Activated T-helper 17 cell treated with anti-CD3 and anti-CD28 coated beads, Interleukin-2, amount 50 U/mL, for 72 hours (primary cell): Measurements from ENCODE around the gene FGGY. TPM values are rescaled to one million over a fixed set of nuclear protein-coding genes. Genes with fewer than 3 reads are reported as not detected.
A peak's percentile ranks its signal among the peaks of the same experiment; 100 is the strongest.
"Not testable (repeated sequence)": the region's sequence is repeated elsewhere in the genome, so short reads cannot be mapped to it uniquely, and the experiment has no call there.

Experiments used
- ATAC-seq: fragments of 150-1000 bp; cut with Tn5 transposase; replicated peaks from 2 replicates; pipeline ENCODE4 v1.10.0; 2021; ENCODE audit warnings: mild to moderate bottlenecking, moderate library complexity
- H3K27ac Mint-ChIP-seq: one replicate; pipeline ENCODE4 v1.8.0; 2022; ENCODE audit warnings: mixed read lengths
- H3K27me3 Mint-ChIP-seq: one replicate; pipeline ENCODE4 v1.8.0; 2022; ENCODE audit warnings: mixed read lengths
- H3K36me3 Mint-ChIP-seq: one replicate; pipeline ENCODE4 v1.8.0; 2022; ENCODE audit warnings: low read depth, mild to moderate bottlenecking, mixed read lengths
- H3K4me1 Mint-ChIP-seq: one replicate; pipeline ENCODE4 v1.8.0; 2022; ENCODE audit warnings: mixed read lengths
- H3K4me3 Mint-ChIP-seq: one replicate; pipeline ENCODE4 v1.8.0; 2022; ENCODE audit warnings: mild to moderate bottlenecking, mixed read lengths
- H3K9me3 Mint-ChIP-seq: one replicate; pipeline ENCODE4 v1.8.0; 2022; ENCODE audit warnings: mixed read lengths
- total RNA-seq, 2 donors: library from RNA; stranded (reverse); gene quantifications; one replicate each; pipeline ENCODE4 v1.2.3, GENCODE V29; 2022

The FGGY gene
- total RNA-seq, 2 donors from 2014 or later, result 8.1 to 16.4 TPM

GRCh38 chr1:59340411-59341307, 43.8 kb downstream of the FGGY start:
- no peak overlapping the region for H3K27ac Mint-ChIP-seq
- H3K4me3 Mint-ChIP-seq, result no peak overlapping the region
- H3K9me3 Mint-ChIP-seq, result no peaks in the 10 kb centered on the region
- no peak for ATAC-seq
- H3K27me3 Mint-ChIP-seq, result no peaks in the 10 kb centered on the region
- no peaks in the 10 kb centered on the region for H3K36me3 Mint-ChIP-seq
- no peaks in the 10 kb centered on the region for H3K4me1 Mint-ChIP-seq

DNA sequence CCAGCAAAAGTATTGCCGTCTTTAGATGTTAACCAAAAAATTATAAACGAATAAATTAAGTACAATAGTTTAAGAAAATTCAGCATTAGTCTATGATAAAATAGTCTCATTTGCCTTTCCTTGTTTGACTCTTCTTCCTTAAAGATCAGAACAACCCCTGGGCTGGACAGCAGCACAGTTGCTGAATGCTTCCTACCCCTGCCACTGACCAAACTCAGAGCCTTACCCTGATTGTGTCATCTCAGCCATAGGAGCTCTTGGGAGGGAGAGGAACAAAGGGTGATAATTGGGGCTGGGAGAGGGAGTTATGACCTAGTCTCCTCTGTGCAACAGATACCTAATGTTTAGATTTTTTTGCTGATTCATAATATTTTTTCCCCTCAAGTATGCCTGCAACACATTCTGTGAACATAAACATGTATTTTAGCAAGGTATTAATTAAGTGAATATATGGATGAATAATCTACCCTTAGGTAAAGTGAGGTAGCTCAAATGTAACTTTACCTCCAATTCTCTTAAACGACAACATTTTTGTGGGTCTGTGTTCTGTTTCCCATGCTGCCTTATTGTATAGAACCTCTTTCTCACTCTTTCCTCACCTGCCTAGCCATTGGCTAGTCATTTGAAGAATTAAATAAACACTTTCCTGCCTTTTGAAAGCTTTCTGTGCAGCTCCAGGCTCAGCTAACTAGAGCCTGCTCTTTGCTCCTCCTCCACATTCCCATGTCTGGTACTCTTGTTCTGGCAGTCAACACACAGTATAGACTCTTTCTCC, 46.1 kb downstream of the FGGY start:
- Mint-ChIP-seq H3K27ac (no peak overlapping the region), H3K36me3 (no peaks in the 10 kb centered on the region), H3K4me3 (no peak overlapping the region), H3K27me3 (no peaks in the 10 kb centered on the region), H3K9me3 (no peaks in the 10 kb centered on the region), H3K4me1 (no peaks in the 10 kb centered on the region)
- ATAC-seq, result no peak

- no peaks in the 10 kb centered on the region for H3K9me3 Mint-ChIP-seq
- H3K4me1 Mint-ChIP-seq, result no peaks in the 10 kb centered on the region
- no peaks in the 10 kb centered on the region for H3K36me3 Mint-ChIP-seq
- no peak overlapping the region for H3K4me3 Mint-ChIP-seq
- H3K27ac Mint-ChIP-seq, result no peak overlapping the region
- no peaks in the 10 kb centered on the region for H3K27me3 Mint-ChIP-seq
- ATAC-seq, result no peak
These were observed 46.6 kb downstream of the FGGY start for GRCh38 chr1:59343576-59343840.

- no peak for ATAC-seq
- H3K4me3 Mint-ChIP-seq, result no peak overlapping the region
- H3K36me3 Mint-ChIP-seq, result no peaks in the 10 kb centered on the region
- no peaks in the 10 kb centered on the region for H3K9me3 Mint-ChIP-seq
- H3K27me3 Mint-ChIP-seq, result no peaks in the 10 kb centered on the region
- H3K27ac Mint-ChIP-seq, result no peak overlapping the region
- H3K4me1 Mint-ChIP-seq, result no peaks in the 10 kb centered on the region
These were observed 48.3 kb downstream of the FGGY start for GRCh38 chr1:59345221-59345620.

DNA sequence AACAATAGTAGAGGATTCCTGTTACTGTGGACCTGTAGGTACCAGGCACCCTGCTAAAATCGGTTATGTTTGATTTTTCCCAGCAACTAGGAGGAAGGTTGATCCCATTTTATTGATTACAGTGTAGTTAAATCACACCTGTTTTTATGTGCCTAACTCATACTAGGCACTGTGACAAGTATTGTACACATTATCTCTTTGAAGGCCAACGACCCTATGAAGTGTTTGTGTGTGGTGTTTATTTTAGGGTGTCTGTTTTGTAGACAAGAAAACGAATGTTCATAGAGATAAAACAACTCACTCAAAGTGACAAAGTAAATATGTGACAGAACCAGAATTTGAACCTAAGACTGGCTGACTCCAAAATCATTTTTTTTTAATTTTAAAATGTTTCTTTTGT, 49.5 kb downstream of the FGGY start:
- no peaks in the 10 kb centered on the region for H3K9me3 Mint-ChIP-seq
- H3K36me3 Mint-ChIP-seq, result no peaks in the 10 kb centered on the region
- H3K27me3 Mint-ChIP-seq, result no peaks in the 10 kb centered on the region
- H3K4me1 Mint-ChIP-seq, result no peaks in the 10 kb centered on the region
- no peak overlapping the region for H3K27ac Mint-ChIP-seq
- H3K4me3 Mint-ChIP-seq, result no peak overlapping the region
- ATAC-seq, result no peak

GRCh38 chr1:59349101-59349500, 52.2 kb downstream of the FGGY start:
- H3K9me3 Mint-ChIP-seq, result no peaks in the 10 kb centered on the region
- H3K27ac Mint-ChIP-seq, result no peak overlapping the region
- no peaks in the 10 kb centered on the region for H3K4me1 Mint-ChIP-seq
- H3K27me3 Mint-ChIP-seq, result no peaks in the 10 kb centered on the region
- H3K4me3 Mint-ChIP-seq, result no peak overlapping the region
- no peak for ATAC-seq
- no peaks in the 10 kb centered on the region for H3K36me3 Mint-ChIP-seq

DNA sequence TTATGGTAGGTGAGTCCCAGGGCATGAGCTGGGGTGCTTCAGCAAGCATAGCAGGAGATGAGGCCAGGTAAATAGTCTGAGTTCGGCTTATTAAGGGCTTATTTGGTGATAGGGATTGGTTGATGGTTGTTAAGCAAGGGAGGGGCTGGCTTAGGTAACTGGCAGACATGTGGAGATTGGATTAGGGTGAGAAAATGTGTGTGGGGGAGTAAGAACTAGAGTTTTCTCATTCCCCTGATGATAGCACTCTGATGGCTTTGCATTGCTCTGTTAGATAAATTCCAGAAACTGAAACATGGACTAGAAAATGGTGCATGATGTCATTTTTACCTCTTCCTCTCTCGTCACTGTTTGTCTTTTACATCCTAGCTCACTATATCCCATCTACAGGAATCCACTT, 53.6 kb downstream of the FGGY start:
- H3K4me1 Mint-ChIP-seq, result peaks cover 7% of the 10 kb centered on the region
- no peaks in the 10 kb centered on the region for H3K27me3 Mint-ChIP-seq
- no peaks in the 10 kb centered on the region for H3K9me3 Mint-ChIP-seq
- no peak for ATAC-seq
- H3K27ac Mint-ChIP-seq, result no peak overlapping the region
- H3K4me3 Mint-ChIP-seq, result no peak overlapping the region
- H3K36me3 Mint-ChIP-seq, result no peaks in the 10 kb centered on the region

DNA sequence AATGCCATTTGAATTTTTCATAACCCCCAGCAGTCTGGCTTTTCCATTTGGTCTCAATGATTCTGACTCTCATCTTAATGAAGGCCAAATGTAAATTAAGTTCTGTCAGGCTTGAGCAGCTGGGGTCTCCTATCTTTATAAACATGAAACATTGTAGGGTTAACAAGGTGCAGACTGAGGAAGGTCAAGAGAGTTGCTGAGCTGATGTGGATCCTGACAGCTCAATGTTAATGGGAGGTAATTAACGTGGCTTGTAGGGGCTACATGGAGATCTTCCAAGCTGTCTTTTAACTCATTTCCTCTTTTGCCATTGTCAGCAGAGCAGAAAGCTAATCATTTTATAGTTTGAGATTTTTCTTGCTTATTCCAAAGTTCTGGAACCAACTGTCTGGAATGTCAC, 55.2 kb downstream of the FGGY start:
- H3K36me3 Mint-ChIP-seq, result no peaks in the 10 kb centered on the region
- ATAC-seq, result no peak
- H3K4me1 Mint-ChIP-seq, result peaks cover 7% of the 10 kb centered on the region
- H3K4me3 Mint-ChIP-seq, result no peak overlapping the region
- no peaks in the 10 kb centered on the region for H3K9me3 Mint-ChIP-seq
- no peak overlapping the region for H3K27ac Mint-ChIP-seq
- H3K27me3 Mint-ChIP-seq, result no peaks in the 10 kb centered on the region

- H3K4me1 Mint-ChIP-seq, result peaks cover 7% of the 10 kb centered on the region
- no peaks in the 10 kb centered on the region for H3K27me3 Mint-ChIP-seq
- H3K36me3 Mint-ChIP-seq, result no peaks in the 10 kb centered on the region
- H3K9me3 Mint-ChIP-seq, result no peaks in the 10 kb centered on the region
- no peak for ATAC-seq
- H3K27ac Mint-ChIP-seq, result peak overlapping the region; percentile 78
- no peak overlapping the region for H3K4me3 Mint-ChIP-seq
These were observed 56.6 kb downstream of the FGGY start for GRCh38 chr1:59353453-59353852.

DNA sequence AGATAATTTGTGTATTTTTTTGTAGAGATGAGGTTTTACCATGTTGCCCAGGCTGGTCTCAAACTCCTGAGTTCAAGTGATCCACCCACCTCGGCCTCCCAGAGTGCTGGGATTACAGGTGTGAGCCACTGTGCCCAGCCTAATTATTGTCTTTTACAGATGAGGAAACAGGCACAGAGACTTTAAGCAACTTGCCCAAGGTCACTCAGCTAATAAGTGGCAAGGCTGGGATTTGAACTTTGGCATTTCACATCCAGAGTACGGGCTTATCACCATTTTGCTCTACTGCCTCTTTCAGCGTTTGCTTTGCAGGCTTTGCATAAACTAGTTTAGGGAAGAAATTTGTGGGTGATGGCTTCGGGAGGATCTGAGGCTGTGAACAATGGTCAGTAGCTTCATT, 57.3 kb downstream of the FGGY start:
- not testable (repeated sequence) for H3K27me3 Mint-ChIP-seq, H3K9me3 Mint-ChIP-seq, ATAC-seq, H3K4me1 Mint-ChIP-seq, H3K36me3 Mint-ChIP-seq
- Mint-ChIP-seq H3K4me3 (peak overlapping the region; percentile 31), H3K27ac (peak overlapping the region; percentile 78)

DNA sequence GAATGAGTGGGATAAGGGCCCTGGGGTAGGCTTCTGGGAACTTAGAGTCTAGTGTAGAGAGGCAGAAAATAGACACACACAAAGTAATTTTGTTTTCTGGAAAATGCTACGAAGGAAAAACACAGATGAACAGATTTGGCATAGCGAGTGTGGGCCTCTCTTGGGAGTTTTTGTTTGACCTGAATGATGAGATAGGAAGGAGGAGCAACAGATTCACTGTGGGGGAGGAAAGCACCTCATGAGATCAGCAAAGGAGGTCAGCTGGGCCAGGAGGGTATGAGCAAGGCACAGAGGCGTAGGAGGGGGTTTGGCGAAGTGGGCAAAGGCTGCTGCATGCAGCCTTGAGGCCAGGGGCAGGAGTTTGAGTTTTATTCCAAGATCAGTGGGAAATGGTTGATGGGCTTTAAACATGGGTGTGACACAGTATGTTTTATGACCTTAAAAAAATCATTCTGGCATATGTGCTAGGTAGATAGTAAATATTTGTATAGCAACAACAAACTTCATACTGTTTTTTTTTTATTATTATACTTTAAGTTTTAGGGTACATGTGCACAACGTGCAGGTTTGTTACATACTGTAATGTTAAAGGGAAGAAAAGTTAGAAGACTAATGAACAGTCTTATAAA, 57.9 kb downstream of the FGGY start:
- ATAC-seq, result peak; percentile 90
- H3K4me1 Mint-ChIP-seq, result peaks cover 7% of the 10 kb centered on the region
- H3K4me3 Mint-ChIP-seq, result peak overlapping the region; percentile 31
- H3K9me3 Mint-ChIP-seq, result no peaks in the 10 kb centered on the region
- H3K36me3 Mint-ChIP-seq, result no peaks in the 10 kb centered on the region
- H3K27me3 Mint-ChIP-seq, result no peaks in the 10 kb centered on the region
- peak overlapping the region; percentile 78 for H3K27ac Mint-ChIP-seq

DNA sequence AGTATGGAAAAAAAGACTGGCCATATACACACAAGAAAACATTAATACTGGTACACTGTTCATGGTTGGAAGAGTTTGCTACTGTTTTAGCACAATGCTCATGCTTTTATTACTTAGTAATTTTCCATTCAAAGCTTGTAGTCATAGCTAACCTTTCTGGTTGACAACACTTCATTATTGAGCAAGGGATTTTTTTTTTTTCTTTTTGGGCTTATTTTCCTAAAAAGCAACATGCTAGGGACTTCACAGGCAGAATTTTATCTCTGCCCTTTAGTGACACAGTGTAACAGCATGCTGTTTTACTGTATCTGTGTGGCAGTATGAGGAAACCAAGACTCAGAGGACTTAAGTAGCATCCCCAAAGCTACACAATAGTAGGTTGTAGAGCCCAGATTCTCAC, 58.5 kb downstream of the FGGY start:
- Mint-ChIP-seq H3K4me3 (no peak overlapping the region), H3K27me3 (no peaks in the 10 kb centered on the region), H3K4me1 (peaks cover 7% of the 10 kb centered on the region), H3K36me3 (no peaks in the 10 kb centered on the region), H3K27ac (peak overlapping the region; percentile 78), H3K9me3 (no peaks in the 10 kb centered on the region)
- ATAC-seq, result peak; percentile 80

DNA sequence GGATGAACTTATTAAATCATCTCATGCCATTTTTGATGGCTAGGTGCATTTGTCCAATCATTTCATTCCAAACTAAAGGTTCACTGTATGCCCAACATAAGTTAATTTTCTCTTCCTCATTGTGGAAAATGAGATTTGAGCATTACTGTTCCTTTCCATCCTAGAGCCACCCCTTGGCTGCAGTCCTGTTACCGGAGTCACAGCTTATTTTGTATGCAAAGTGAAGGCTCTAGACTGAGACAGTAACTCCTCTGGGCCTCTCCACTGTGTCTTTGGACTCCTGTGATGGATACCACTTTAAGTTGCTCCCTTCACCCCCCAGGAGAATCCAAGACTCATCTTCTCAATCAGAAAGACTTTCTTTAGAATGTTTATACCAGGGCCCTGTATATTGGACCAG, 59.7 kb downstream of the FGGY start:
- Mint-ChIP-seq H3K9me3 (no peaks in the 10 kb centered on the region), H3K4me3 (no peak overlapping the region), H3K27me3 (no peaks in the 10 kb centered on the region), H3K27ac (no peak overlapping the region), H3K4me1 (peaks cover 7% of the 10 kb centered on the region), H3K36me3 (no peaks in the 10 kb centered on the region)
- ATAC-seq, result no peak

GRCh38 chr1:59357645-59358320, 60.9 kb downstream of the FGGY start:
- Mint-ChIP-seq H3K4me1 (peaks cover 7% of the 10 kb centered on the region), H3K27ac (no peak overlapping the region), H3K27me3 (no peaks in the 10 kb centered on the region), H3K9me3 (no peaks in the 10 kb centered on the region), H3K4me3 (no peak overlapping the region), H3K36me3 (no peaks in the 10 kb centered on the region)
- no peak for ATAC-seq
